HG02981 (cell line): ENCODE measurements around the gene DNAJC28.
"Not testable (repeated sequence)": the region's sequence is repeated elsewhere in the genome, so short reads cannot be mapped to it uniquely, and the experiment has no call there.

ENCODE experiments used
- ATAC-seq: cut with Tn5 transposase; IDR thresholded peaks from one replicate; pipeline ENCODE4 v1.9.1; 2021; ENCODE audit warnings: mild to moderate bottlenecking, moderate library complexity; ENCODE audit not compliant: unreplicated experiment

Gene DNAJC28

DNA sequence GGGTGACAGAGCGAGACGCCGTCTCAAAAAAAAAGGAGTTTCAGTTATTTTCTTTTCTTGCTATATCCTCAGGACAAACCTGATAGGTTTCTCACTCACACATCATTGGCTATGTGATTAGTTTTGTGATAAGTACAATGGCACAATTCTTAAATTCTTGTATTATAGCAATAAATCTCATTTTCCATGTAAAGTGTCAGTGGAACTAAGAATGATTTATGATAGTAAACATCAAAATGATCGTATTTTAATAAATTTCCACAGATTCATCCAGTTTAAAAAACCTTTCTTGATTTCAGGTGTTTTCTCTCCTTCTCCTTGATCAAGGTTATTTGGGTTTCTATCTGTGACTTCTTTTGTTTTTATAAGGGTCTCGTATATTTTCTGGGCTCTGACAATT is 3.5 kb downstream of the DNAJC28 start:
- no peak for ATAC-seq

DNA sequence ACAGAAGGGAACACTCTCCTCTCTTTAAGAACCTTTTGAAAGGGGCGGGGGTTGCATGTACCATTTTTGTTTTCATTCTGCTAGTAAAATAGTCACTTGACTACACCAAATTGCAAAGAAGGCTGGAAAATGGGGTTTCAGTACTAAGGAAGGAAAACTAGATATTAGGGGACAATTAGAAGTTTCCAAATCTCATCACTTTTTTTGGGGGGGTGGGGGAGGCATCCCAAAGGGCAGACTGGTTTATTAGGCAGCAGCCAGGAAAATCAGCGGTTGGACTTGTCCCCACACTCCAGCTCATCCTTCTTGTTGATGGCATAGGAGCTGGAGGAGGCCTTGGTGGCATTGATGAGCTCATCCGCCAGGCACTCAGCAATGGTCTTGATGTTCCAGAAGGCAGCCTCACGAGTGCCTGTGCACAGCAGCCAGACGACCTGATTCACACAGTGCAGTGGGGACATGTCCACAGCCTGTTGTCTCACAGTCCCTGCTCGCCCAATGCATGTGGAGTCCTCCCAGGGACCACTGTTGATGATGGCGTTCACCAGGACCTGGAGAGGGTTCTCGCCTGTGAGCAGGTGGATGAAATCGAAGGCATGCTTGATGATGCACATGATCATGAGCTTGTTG is 10.1 kb downstream of the DNAJC28 start:
- ATAC-seq: no peak

DNA sequence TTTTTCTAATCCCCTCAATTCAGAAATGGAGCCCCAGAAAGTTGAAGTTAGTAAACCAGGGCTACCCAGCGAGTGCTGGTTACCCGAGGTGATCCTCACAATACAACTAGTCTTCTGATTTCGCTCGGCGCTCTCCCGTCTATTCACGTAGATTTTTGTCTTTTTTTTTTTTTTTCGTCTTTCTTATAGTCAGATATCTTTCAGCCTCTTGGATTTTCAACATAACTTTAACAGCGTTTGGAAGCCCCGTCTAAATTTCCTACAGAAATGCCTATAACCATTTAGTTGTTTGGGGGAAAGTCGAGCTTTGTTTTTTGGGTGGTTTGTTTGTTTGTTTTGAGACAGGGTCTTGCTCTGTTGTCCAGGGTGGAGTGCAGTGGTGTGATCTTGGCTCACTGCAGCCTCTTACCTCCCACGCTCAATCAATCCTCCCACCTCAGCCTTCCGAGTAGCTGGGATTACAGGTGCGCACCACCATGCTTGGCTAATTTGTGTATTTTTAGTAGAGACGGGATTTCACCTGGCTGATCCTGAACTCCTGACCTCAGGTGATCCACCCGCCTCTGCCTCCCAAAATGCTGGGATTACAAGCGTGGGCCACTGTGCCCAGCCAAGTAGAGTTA is 10.9 kb downstream of the DNAJC28 start:
- ATAC-seq: peak; percentile 0

DNA sequence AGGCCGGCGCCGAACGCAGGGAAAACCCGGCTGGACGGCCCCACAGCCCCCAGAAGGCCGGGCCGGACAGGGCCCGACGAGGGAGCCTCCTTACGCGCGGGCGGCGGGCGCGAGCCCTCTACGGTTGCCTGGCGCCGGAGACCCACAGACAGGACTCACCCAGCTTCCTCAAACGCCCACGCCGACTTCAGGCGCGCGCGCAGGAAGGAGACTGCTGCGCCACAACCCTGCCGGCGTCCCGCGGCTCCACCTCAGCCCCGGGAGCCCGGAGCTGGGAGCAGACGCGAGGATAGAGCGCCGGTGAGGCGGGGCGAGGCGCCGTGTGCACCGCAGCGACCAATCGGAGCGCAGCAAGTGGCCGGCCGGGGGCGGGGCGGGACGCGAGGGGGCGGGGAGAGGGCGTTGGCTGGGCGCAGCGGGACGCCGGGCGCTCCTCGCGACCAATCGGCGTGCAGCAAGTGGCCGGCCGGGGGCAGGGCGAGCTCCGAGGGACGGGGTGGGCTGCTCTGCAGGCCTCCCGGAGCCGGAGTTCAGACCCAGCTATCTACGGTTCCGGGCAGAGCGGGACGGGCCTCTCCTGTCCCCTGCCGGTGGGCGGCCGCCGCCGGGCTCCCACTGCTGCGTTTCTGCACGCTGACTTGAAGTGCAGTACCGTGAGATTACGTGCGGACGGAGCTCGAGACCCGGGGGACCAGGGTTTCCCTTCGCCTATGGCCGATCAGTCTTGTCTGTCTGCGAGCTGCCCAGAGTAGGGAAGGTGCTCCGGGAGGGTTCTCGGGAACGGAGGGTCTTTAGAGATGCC is 11.6 kb downstream of the DNAJC28 start, which contains the start of gene TMEM50B:
TSS of gene TMEM50B (minus strand) at position 296 of the 802 bp plus-strand sequence. CDS start 11,089 bp downstream, outside the sequence.
- peak; percentile 84 for ATAC-seq

DNA sequence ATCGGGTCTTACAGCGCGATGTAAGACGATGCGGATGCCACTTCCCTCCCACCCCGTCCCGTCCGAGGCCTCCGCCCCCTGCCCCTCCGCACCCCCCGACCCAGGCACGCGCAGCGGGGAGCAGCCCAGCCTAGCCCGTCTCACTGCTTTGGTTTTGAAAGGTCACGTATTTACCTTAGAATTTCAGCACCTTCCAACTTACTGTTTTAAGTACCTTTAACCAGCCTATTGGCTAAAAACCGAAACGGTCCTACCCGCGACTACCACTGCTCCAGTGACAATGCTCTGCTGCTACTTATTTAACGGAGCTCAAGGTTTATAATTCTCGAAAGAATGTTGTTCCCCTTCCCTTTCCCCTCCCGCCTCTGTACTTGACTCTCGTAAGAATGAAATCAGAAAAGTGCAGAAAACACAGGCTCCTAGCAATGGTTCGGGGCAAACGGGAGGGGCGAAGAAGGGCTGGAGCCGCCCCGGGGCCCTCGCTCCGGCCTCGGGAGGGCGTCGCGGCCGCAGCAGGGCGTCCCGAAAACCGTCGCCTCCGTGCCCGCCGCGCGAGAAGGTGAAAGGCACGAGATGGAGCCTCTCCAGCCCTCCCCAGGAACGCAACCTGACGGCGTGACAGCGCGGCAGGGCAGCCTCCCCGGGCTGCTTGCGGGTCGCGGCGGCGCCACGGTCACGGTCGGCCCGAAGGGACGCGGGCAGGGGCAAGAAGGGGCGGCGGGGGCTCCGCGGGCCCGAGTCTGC is 12.4 kb downstream of the DNAJC28 start:
- peak; percentile 5 for ATAC-seq

DNA sequence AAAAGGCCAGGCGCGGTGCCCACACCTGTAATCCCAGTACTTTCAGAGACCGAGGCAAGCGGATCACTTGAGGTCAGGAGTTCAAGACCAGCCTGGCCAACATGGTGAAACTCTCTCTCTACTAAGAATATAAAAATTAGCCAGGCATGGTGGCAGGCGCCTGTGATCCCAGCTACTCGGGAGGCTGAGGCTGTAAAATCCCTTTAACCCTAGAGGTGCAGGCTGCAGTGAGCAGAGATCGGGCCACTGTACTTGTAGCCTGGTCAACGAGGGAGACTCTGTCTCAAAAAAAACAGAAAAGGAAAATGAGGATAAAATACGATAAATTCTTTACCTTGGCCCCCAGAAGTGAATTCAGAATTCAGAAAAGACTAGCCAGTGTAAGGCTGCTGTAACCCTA is 13.3 kb downstream of the DNAJC28 start:
- no peak for ATAC-seq

DNA sequence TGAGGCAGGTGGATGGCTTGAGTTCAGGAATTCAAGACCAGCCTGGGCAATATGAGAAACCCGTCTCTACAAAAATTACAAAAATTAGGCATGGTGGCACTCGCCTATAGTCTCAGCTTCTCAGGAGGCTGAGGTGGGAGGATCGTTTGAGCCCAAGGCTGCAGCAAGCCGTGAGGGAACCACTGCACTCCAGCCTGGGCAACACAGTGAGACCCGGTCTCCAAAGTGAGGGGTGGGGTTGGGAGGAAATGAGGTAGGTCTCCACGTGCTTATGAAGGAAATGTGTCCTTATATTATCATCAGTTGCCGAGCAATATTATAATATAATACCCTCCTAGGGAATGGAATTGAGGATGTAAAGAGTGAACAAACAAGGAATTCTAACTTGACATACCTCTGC is 14.4 kb downstream of the DNAJC28 start:
- ATAC-seq: no peak

DNA sequence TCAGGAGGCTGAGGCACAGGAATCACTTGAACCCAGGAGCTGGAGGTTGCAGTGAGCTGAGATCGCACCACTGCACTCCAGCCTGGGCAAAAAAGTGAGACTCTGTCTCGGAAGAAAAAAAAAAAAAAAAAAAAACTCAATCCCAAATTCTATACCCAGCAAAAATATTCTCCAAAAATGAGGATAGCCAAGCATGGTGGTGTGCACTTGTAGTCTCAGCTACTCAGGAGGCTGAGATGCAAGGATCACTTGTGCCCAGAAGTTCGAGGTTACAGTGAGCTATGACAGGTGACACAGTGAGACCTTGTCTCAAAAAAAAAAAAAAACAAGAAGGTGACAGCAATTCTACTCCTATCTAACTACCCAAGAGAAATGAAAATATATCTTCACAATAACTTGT is 18.2 kb downstream of the DNAJC28 start:
- ATAC-seq: no peak

DNA sequence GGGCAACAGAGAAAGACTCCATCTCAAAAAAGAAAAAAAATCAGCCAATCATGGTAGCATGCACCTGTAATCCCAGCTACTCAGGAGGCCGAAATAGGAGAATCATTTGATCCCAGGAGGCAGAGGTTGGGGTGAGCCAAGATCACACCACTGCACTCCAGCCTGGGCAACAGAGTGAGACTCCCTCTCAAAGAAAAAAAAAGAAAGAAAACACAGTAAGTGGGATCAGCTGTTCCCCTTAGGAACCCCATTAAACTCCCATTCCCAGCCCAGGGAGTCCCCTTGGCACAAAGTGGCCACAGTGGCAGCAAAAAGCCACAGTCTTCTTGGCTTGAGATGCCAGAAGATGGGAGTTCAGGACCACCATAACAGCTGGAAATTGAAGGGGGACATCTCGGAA is 20.8 kb downstream of the DNAJC28 start:
- ATAC-seq: no peak

DNA sequence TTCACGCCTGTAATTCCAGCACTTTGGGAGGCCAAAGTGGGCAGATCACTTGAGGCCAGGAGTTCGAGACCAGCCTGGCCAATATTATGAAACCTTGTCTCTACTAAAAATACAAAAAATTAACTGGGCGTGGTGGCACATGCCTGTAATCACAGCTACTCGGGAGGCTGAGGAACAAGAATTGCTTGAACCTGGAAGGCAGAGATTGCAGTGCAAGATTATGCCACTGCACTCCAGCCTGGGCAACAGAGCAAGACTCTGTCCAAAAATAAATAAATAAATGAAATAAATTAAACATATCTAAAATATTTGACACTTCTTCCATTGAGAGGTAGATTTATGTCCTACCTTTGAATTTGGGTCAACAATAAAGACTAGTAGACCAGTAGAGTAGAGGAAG is 22.3 kb downstream of the DNAJC28 start:
- not testable (repeated sequence) for ATAC-seq

DNA sequence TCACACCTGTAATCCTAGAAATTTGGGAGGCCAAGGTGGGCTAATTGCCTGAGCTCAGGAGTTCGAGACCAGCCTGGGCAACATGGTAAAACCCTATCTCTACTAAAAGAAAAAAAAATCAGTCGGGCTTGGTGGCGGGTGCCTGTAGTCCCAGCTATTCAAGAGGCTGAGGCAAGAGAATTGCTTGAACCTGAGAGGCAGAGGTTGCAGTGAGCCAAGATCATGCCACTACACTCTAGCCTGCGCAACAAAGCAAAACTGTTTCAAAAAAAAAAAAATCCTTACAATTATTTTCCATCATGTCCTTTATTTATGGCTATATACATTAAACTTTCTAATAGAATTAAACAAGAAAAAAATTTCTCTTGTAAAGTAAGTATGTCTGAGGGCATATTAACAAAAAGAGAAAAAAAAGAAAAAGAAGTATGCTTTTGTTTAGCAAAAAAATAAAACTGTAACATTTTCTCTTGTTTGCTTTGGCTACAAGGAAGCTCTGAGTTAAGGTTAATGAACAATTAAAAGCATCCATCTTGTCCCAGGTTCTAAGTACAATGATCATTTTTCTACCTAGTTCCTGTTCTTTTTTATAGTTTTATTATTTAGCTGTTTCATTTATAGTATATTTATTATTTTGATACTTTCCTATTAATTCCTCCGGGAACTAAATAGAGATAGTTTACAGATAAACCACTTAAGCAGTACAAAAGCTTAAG is 29.8 kb downstream of the DNAJC28 start:
- ATAC-seq: no peak

DNA sequence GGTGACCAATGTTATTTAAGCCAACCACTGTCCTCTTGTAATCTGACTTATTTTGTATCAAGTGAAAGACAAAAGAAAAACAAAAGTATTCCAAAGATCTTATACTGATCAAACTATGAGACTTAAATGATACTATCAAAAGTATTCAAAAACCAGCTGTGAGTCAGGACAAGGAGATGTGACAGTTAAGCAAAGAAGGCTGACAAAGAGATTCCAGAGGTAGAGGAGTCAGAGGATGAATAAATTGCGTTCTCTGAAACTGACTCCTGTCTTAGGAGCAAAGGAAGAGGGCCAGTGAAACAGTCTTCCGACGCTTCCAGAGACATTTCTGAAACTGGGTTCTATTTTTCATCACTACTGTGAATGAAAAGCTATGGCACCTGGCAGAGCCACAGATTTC is 32.7 kb downstream of the DNAJC28 start:
- no peak for ATAC-seq

DNA sequence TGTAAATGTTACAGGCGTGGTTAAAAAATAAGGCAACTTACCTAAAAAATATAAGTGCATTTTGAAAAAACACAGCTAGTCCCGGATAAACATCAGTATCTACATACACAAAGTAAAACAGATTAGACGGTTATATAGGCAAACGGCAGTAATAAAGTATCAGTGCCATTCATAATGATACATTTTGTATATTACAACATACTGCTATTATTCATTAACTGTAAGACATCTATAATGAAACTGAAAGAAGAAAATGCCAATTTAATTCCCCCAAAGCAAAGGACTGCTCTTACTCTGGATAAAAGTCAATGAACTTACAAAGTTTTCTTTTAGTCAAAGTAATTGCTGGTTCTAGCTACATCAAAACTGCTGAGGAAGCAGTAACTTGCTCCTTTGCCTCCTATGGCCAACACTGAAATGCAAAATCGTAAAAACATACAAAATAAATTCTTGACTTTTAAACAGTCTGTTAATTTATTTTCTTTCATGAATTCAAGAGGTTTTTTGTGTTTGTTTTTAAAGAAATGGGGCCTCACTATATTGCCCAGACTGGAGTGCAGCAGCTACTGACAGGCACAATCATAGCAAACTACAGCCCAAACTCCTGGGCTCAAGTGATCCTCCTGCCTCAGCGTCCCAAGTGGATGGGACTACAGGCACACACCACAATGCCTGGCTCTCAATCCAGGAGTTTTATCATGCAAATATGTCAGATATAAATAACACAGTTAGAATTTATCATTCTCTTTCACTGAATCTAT is 35.6 kb downstream of the DNAJC28 start:
- ATAC-seq: no peak

DNA sequence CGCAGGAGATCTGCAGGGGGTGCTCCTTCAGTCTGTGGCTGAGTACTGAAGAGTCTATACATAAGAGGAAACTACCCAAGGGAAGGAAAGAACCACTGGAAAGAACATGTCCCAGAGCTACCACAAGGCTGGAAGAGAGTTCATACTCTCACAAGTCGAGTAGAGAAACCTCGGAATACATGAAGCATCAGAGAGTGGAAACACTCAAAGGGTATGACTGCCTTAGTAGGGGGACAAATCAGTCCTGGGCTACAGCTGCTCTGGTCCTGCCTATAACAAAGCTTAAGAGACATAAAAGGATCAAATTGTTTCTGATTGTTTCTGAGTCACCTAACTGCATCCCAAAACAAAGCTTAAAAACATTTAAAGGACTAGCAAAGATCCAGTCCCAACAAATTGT is 39.2 kb downstream of the DNAJC28 start:
- ATAC-seq: no peak

DNA sequence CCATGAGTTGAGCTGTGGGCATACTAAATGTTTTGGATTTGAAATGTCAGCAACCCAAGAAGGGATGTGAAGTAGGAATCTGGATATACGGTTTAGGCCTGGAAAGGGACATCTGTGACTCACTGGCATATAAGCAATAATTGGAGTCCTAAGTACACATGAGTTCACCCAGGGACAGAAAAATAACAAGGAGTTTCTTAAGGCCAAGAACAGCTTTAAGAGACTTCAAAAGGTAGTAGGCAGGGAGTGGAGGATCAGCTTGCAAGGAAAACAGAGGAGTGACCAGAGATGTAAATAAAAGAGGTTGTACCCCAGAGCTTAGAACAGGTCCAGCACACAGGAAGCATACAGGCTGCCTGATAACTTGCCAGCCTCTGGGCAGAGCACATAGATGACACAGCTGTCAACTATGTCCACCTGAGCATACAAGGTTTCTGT is 39.9 kb downstream of the DNAJC28 start:
- no peak for ATAC-seq

DNA sequence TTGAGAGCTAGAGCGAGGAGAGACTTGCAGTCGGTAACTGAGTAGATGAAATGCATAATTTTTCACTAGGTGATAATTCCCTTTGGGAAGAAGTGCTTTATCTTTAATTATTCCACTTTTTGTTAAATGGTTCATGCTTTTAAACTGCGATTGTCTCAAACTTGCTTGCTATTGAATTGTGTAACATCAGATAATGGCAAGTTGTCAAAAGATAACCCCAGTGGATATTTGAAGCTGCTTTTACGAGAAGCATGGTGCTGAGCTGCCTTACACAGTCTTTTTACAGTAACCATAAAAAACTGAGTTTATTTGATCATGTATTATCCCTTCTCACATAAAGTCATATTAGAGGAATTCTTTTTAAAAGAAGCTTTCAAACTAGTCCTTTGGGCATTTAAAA is 41.9 kb downstream of the DNAJC28 start:
- ATAC-seq: no peak

DNA sequence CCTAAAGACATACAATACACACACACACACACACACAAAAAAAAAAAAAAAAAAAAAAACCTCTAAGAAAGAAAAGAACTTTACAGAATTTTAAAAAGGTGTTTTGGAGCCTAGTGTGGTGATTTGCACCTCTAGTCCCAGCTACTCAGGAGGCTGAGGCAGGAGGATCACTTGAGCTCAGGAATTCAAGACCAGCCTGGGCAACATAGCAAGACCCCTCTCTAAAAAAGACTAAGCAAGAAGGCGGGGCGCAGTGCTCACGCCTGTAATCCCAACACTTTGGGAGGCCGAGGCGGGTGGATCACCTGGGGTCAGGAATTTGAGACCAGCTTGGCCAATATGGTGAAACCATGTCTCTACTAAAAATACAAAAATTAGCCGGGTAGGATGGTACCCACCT is 44.9 kb downstream of the DNAJC28 start:
- not testable (repeated sequence) for ATAC-seq

DNA sequence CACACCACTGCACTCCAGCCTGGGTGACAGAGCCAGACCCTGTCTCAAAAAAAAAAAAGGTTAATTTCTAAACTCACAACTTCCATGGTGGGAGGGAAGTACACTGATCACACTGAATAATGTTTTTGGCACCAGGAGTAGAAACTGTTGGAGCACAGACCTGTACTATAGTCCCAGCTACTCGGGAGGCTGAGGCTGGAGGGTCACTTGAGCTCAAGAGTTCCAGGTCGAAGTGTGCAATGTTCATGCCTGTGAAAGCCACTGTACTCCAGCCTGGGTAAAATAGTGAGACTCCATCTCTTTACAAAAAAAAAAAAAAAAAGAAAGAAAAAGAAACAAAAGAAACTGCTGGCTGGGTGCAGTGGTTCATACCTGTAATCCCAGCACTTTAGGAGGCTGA is 47.0 kb downstream of the DNAJC28 start:
- ATAC-seq: no peak

DNA sequence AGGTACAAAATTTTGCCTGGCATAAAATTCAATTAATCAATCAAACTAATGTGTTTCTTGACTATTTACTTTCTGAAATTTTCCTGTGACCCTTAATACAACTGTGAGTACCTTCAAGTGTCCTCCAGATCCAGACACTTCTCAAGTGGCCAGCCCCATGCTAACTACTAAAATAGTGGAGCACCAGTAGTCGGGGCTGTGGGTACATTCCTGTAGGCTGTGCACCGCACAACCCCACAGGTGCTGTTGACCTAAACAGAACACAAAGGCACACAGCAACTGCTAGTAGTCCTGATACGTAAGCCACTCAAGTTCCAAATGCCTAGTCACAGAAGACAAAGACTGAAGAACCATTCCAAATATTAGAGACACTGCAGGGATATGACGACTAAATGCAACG is 48.3 kb downstream of the DNAJC28 start:
- no peak for ATAC-seq
